Panc1 (cell line): Measurements from ENCODE around the gene DMAC2. TPM values are rescaled to one million over a fixed set of nuclear protein-coding genes. Genes with fewer than 3 reads are reported as not detected.

Source experiments
- ATAC-seq: fragments of 200-7000 bp; cut with Tn5 transposase; 2 replicates; pipeline ENCODE4 v1.9.1; 2020; ENCODE audit warnings: mild to moderate bottlenecking, moderate library complexity
- BruUV-seq: library from RNA; stranded (reverse); fragments of 400-500 nt; replicated peaks from 2 replicates; lab custom pipeline; 2021; lab: Mats Ljungman, UMichigan
- CTCF ChIA-PET: fragments of 300-600 bp; sonication (Branson Sonifier 250); formaldehyde crosslinking; loops from one replicate; lab custom pipeline; 2022; ENCODE audit warnings: antibody characterized with exemption; lab: Charles Lee
- POLR2A ChIA-PET: fragments of 300-600 bp; sonication (Branson Sonifier 250); formaldehyde crosslinking; loops from one replicate; lab custom pipeline; 2022; ENCODE audit warnings: antibody characterized with exemption; lab: Charles Lee
- DNase-seq: peaks from one replicate; pipeline ENCODE4 v3.0.0-alpha.2; 2010; ENCODE audit warnings: low read depth, low spot score
- H3K27ac ChIP-seq: 2 replicates; pipeline ENCODE4 v1.5.1; 2011; ENCODE audit warnings: mild to moderate bottlenecking, low read length, inconsistent platforms
- H3K27me3 ChIP-seq: fragments of 200-500 bp; sonication (Bioruptor generic); 2 replicates; pipeline ENCODE4 v1.6.0; 2014; ENCODE audit warnings: low read length, inconsistent platforms; ENCODE audit not compliant: control insufficient read depth, insufficient read depth
- H3K36me3 ChIP-seq: fragments of 200-500 bp; sonication (Bioruptor generic); 2 replicates; pipeline ENCODE4 v1.5.1; 2014; ENCODE audit warnings: inconsistent platforms, mild to moderate bottlenecking, low read length, moderate library complexity; ENCODE audit not compliant: control insufficient read depth, insufficient read depth
- H3K4me1 ChIP-seq: 2 replicates; pipeline ENCODE4 v1.5.1; 2011; ENCODE audit warnings: inconsistent platforms, mild to moderate bottlenecking, low read length, moderate library complexity; ENCODE audit not compliant: control insufficient read depth, insufficient read depth
- H3K4me3 ChIP-seq, 2 experiments: 2 replicates each; pipeline ENCODE4 v1.5.1; 2011 to 2012; ENCODE audit warnings: low read depth in 2 of 2, low read length in 2 of 2, mild to moderate bottlenecking in 2 of 2, inconsistent platforms in 1 of 2, moderate library complexity in 1 of 2
- H3K9me3 ChIP-seq: fragments of 200-500 bp; sonication (Bioruptor generic); 2 replicates; pipeline ENCODE4 v1.5.1; 2014; ENCODE audit warnings: low read depth, mild to moderate bottlenecking, inconsistent platforms, low read length, moderate library complexity; ENCODE audit not compliant: control insufficient read depth, insufficient read depth
- CTCF ChIP-seq: fragments of 450-650 bp; IDR thresholded peaks from 2 replicates; pipeline ENCODE4 v1.5.1; 2017; ENCODE audit warnings: mild to moderate bottlenecking
- POLR2AphosphoS5 ChIP-seq: IDR thresholded peaks from 2 replicates; pipeline ENCODE4 v1.6.1; 2012; ENCODE audit warnings: mild to moderate bottlenecking, low read depth, low read length, moderate library complexity
- REST ChIP-seq, 2 experiments: IDR thresholded peaks; 2 replicates each; pipeline ENCODE4 v1.6.1; 2011 to 2012; ENCODE audit warnings: low read depth in 2 of 2, control low read depth in 1 of 2, low read length in 1 of 2, mild to moderate bottlenecking in 1 of 2, moderate library complexity in 1 of 2; ENCODE audit not compliant: insufficient read depth in 1 of 2
- SIN3A ChIP-seq: IDR thresholded peaks from 2 replicates; pipeline ENCODE4 v1.6.1; 2012; ENCODE audit warnings: low read depth, mild to moderate bottlenecking, low read length, moderate library complexity, borderline replicate concordance; ENCODE audit not compliant: insufficient read depth
- TCF7L2 ChIP-seq: IDR thresholded peaks from 2 replicates; pipeline ENCODE4 v1.6.1; 2011; ENCODE audit warnings: mild to moderate bottlenecking, low read depth, low read length, inconsistent platforms
- in situ Hi-C: cut with HindIII; loops from 2 replicates; pipeline ENCODE4 v1.10.0; 2016; ENCODE audit warnings: low sequenced_read_pairs, low pct_unique_long_range_greater_than_20kb
- intact Hi-C: fragments of 100-400 bp; cut with micrococcal nuclease; formaldehyde crosslinking; loops from one replicate; pipeline ENCODE4 v1.10.0; 2022; ENCODE audit not compliant: unreplicated experiment
- total RNA-seq: library from RNA; stranded (reverse); gene quantifications from one replicate; pipeline ENCODE4 v1.2.1, GENCODE V29; 2021; ENCODE audit not compliant: unreplicated experiment

DMAC2 gene
- total RNA-seq, 1 experiment from 2014 or later, result 37.5 TPM

DNA sequence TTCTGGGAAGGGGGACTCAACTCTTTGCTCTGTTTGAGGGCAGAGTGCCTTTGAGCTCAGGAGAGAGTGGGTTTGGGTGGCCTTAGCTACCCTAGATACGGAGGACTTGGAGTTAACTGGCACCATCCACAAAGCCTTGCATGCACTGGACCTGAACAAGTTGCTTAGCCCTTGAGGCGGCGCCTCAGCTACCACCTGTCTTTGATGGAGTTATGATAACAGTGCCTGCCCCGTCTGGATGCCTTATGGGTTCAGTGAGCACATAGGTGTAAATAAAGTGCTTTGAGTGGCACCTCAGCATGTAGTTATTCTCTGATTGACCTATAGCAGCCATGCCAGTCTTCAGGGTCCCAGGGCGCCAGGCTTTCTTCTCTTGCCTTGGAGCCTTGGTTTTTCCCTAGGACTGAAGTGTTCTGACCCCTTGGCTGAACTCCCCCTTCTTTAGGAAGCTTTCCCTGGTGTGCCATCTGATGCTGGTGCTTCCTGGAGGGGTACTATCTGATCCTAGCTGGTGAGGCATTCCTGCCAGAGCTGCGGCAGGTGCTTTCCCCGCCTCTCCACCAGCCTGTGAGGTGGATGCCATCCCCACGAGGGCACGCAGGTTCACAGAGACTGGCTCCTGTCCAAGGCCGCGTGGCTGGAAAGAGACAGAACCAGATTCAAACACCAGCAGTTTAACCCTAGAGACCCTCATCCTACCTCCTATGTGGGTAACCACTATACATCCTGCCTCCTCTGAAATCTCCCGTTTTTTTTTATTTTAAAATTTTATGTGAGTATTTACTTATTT, 36.3 kb downstream of the DMAC2 start:
- Histone ChIP-seq H3K9me3 (no peaks in the 10 kb centered on the region), H3K27ac (no peak overlapping the region), H3K4me1 (no peaks in the 10 kb centered on the region), H3K36me3 (no peaks in the 10 kb centered on the region; the same call in 1 of the 2 replicates), H3K27me3 (no peaks in the 10 kb centered on the region), H3K4me3 (no peak overlapping the region)
- ATAC-seq (no peak), DNase-seq (no peak)
- CTCF ChIA-PET, result no interaction called here
- no TSS peak for BruUV-seq
- POLR2A ChIA-PET, result no interaction called here
- intact Hi-C loops (no loop called here), in situ Hi-C loops (no loop called here)
- TF ChIP-seq POLR2AphosphoS5 (no peak), CTCF (no peak), SIN3A (no peak), REST (IDR thresholded peaks at IDR 0.05; ENCODE audit: insufficient read depth in 1 of 2, low read depth in 2 of 2, low read length in 1 of 2) (no peak), TCF7L2 (no peak)

DNA sequence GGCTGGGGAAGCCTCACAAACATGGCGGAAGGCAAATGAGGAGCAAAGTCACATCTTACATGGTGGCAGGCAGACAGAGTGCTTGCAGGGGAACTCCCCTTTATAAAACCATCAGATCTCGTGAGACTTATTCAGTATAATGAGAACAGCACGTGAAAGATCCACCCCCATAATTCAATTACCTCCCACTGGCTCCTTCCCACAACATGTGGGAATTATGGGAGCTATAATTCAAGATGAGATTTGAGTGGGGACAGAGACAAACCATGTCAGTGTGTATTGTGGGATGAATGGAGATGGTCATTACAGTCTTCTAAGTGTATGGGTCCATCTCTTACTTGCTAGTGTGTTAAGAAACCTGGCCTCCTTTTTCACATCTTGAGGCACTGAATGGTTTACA, 37.7 kb downstream of the DMAC2 start:
- Histone ChIP-seq H3K4me3 (no peak overlapping the region), H3K27ac (no peak overlapping the region), H3K36me3 (peaks cover 5% of the 10 kb centered on the region; the same call in 1 of the 2 replicates), H3K9me3 (no peaks in the 10 kb centered on the region), H3K27me3 (no peaks in the 10 kb centered on the region), H3K4me1 (no peaks in the 10 kb centered on the region)
- TF ChIP-seq CTCF (no peak), SIN3A (no peak), TCF7L2 (no peak), REST (IDR thresholded peaks at IDR 0.05; ENCODE audit: insufficient read depth in 1 of 2, low read depth in 2 of 2, low read length in 1 of 2) (no peak), POLR2AphosphoS5 (no peak)
- POLR2A ChIA-PET, result no interaction called here
- DNase-seq, result no peak
- in situ Hi-C loops, result no loop called here
- no TSS peak for BruUV-seq
- no peak for ATAC-seq
- intact Hi-C loops, result no loop called here
- CTCF ChIA-PET, result no interaction called here
